ENCODE results near the gene LRRIQ3. TPM values are rescaled to one million over a fixed set of nuclear protein-coding genes. Genes with fewer than 3 reads are reported as not detected.
"Not testable (repeated sequence)": the region's sequence is repeated elsewhere in the genome, so short reads cannot be mapped to it uniquely, and the experiment has no call there.

Gene LRRIQ3
- total RNA-seq (2014; rRNA removed; shearing (Covaris generic)): 0.14 and 0.74 TPM in 2 replicates

GRCh38 chr1:74197657-74198552 lies at the start of gene LRRIQ3, which contains the start of gene FPGT:
Gene LRRIQ3, minus strand, starts transcription at chr1:74198176. Its CDS starts 14,492 bp downstream, at chr1:74183684.
Gene FPGT, plus strand, starts transcription at chr1:74198242. Its CDS starts 37 bp downstream, at chr1:74198279.
- peak; percentile 98 for DNase-seq (ENCODE audit: low spot score)
- in situ Hi-C loops (cut with HindIII; ENCODE audit: low sequenced_read_pairs): no loop called here

GRCh38 chr1:74246315-74246714 lies 48.3 kb upstream of the LRRIQ3 start:
- in situ Hi-C loops (cut with HindIII; ENCODE audit: low sequenced_read_pairs): no loop called here
- no peak for DNase-seq (ENCODE audit: low spot score)

- no peak for DNase-seq (ENCODE audit: low spot score)
- in situ Hi-C loops (cut with HindIII; ENCODE audit: low sequenced_read_pairs): no loop called here
Observed at GRCh38 chr1:74245168-74245772, 47.3 kb upstream of the LRRIQ3 start.

- no peak for DNase-seq (ENCODE audit: low spot score)
- in situ Hi-C loops (cut with HindIII; ENCODE audit: low sequenced_read_pairs): no loop called here
Observed at GRCh38 chr1:74237787-74238186, 39.8 kb upstream of the LRRIQ3 start.

- DNase-seq (ENCODE audit: low spot score): no peak
- in situ Hi-C loops (cut with HindIII; ENCODE audit: low sequenced_read_pairs): no loop called here
Observed at GRCh38 chr1:74237035-74237434, 39.1 kb upstream of the LRRIQ3 start.

GRCh38 chr1:74236440-74236839 lies 38.5 kb upstream of the LRRIQ3 start:
- in situ Hi-C loops (cut with HindIII; ENCODE audit: low sequenced_read_pairs): no loop called here
- DNase-seq (ENCODE audit: low spot score): no peak

- DNase-seq (ENCODE audit: low spot score): no peak
- in situ Hi-C loops (cut with HindIII; ENCODE audit: low sequenced_read_pairs): no loop called here
Observed at GRCh38 chr1:74235153-74235552, 37.2 kb upstream of the LRRIQ3 start, which contains the start of gene TNNI3K. Gene TNNI3K, plus strand, starts transcription at chr1:74235387. Its CDS starts 65 bp downstream, at chr1:74235452.

- in situ Hi-C loops (cut with HindIII; ENCODE audit: low sequenced_read_pairs): no loop called here
- no peak for DNase-seq (ENCODE audit: low spot score)
Observed at GRCh38 chr1:74223453-74223852, 25.5 kb upstream of the LRRIQ3 start.

- in situ Hi-C loops (cut with HindIII; ENCODE audit: low sequenced_read_pairs): no loop called here
- DNase-seq (ENCODE audit: low spot score): no peak
Observed at GRCh38 chr1:74222701-74223100, 24.7 kb upstream of the LRRIQ3 start.

- in situ Hi-C loops (cut with HindIII; ENCODE audit: low sequenced_read_pairs): no loop called here
- DNase-seq (ENCODE audit: low spot score): no peak
Observed at GRCh38 chr1:74215229-74215628, 17.3 kb upstream of the LRRIQ3 start.

GRCh38 chr1:74205266-74205665 lies 7.3 kb upstream of the LRRIQ3 start:
- DNase-seq (ENCODE audit: low spot score): no peak
- in situ Hi-C loops (cut with HindIII; ENCODE audit: low sequenced_read_pairs): no loop called here

GRCh38 chr1:74199504-74199903 lies 1.5 kb upstream of the LRRIQ3 start:
- DNase-seq (ENCODE audit: low spot score): no peak
- in situ Hi-C loops (cut with HindIII; ENCODE audit: low sequenced_read_pairs): no loop called here

- in situ Hi-C loops (cut with HindIII; ENCODE audit: low sequenced_read_pairs): no loop called here
- peak; percentile 2 for DNase-seq (ENCODE audit: low spot score)
Observed at GRCh38 chr1:74197255-74197654, 721 bp downstream of the LRRIQ3 start.

- no peak for DNase-seq (ENCODE audit: low spot score)
- in situ Hi-C loops (cut with HindIII; ENCODE audit: low sequenced_read_pairs): no loop called here
Observed at GRCh38 chr1:74195339-74195738, 2.6 kb downstream of the LRRIQ3 start.

GRCh38 chr1:74193908-74194307 lies 4.1 kb downstream of the LRRIQ3 start:
- no peak for DNase-seq (ENCODE audit: low spot score)
- in situ Hi-C loops (cut with HindIII; ENCODE audit: low sequenced_read_pairs): no loop called here

- in situ Hi-C loops (cut with HindIII; ENCODE audit: low sequenced_read_pairs): no loop called here
- DNase-seq (ENCODE audit: low spot score): no peak
Observed at GRCh38 chr1:74180490-74180889, 17.5 kb downstream of the LRRIQ3 start.

GRCh38 chr1:74174423-74174822 lies 23.6 kb downstream of the LRRIQ3 start:
- DNase-seq (ENCODE audit: low spot score); in situ Hi-C loops (cut with HindIII; ENCODE audit: low sequenced_read_pairs): not testable (repeated sequence)

- no peak for DNase-seq (ENCODE audit: low spot score)
- in situ Hi-C loops (cut with HindIII; ENCODE audit: low sequenced_read_pairs): no loop called here
Observed at GRCh38 chr1:74162333-74162732, 35.6 kb downstream of the LRRIQ3 start.

GRCh38 chr1:74161497-74161896 lies 36.5 kb downstream of the LRRIQ3 start:
- no peak for DNase-seq (ENCODE audit: low spot score)
- in situ Hi-C loops (cut with HindIII; ENCODE audit: low sequenced_read_pairs): no loop called here

- in situ Hi-C loops (cut with HindIII; ENCODE audit: low sequenced_read_pairs): no loop called here
- no peak for DNase-seq (ENCODE audit: low spot score)
Observed at GRCh38 chr1:74160046-74160445, 37.9 kb downstream of the LRRIQ3 start.
